Prostate gland (tissue), 2 donors: ENCODE results near the gene PLCH1. TPM values are rescaled to one million over a fixed set of nuclear protein-coding genes. Genes with fewer than 3 reads are reported as not detected.

Source experiments
- DNase-seq: peaks from one replicate; pipeline ENCODE4 v3.0.0-alpha.2; 2019; ENCODE audit warnings: low spot score
- H3K27ac ChIP-seq, 2 donors: fragments of 200-600 bp; sonication (generic); 2 replicates each; pipeline ENCODE4 v1.5.1; 2017 to 2019
- H3K27me3 ChIP-seq: fragments of 200-600 bp; sonication (generic); replicated peaks from 2 replicates; pipeline ENCODE4 v1.5.1; 2019; ENCODE audit not compliant: insufficient read depth
- H3K36me3 ChIP-seq, 2 donors: fragments of 200-600 bp; sonication (generic); 1 replicate in 1 of 2; 2 replicates in 1 of 2; pipeline versions ENCODE4 v1.5.1 to v1.8.1; 2017 to 2019
- H3K4me1 ChIP-seq: fragments of 200-600 bp; sonication (generic); replicated peaks from 2 replicates; pipeline ENCODE4 v1.5.1; 2019
- H3K4me3 ChIP-seq, 2 donors: fragments of 200-600 bp; sonication (generic); 2 replicates each; pipeline ENCODE4 v1.5.1; 2017 to 2019
- H3K9me3 ChIP-seq: fragments of 200-600 bp; sonication (generic); 2 replicates; pipeline ENCODE4 v1.5.1; 2017
- POLR2A ChIP-seq: fragments of 450-650 bp; IDR thresholded peaks from one replicate; pipeline ENCODE4 v1.6.1; 2016; ENCODE audit warnings: antibody characterized with exemption, mild to moderate bottlenecking
- POLR2AphosphoS5 ChIP-seq: sonication (generic); formaldehyde crosslinking; IDR thresholded peaks from one replicate; pipeline ENCODE4 v1.6.1; 2017; ENCODE audit warnings: antibody characterized with exemption
- WGBS: methylation state at CpG from one replicate; pipeline ENCODE4 v1.1.5; 2018; 5-methylcytosine and 5-hydroxymethylcytosine counted together
- intact Hi-C: fragments of 100-400 bp; cut with DNase I; formaldehyde crosslinking; loops from one replicate; pipeline ENCODE4 v1.14.2; 2022
- total RNA-seq, 2 donors: library from RNA; depleted of rRNA; stranded (reverse); fragments of >200 nt; gene quantifications; one replicate each; pipeline ENCODE4 v1.1.0, GENCODE V29; 2016
- TF ChIP-seq, protein P1 (sequence below), 4 experiments: fragments of 200-600 bp in 2 of 4; fragments of 450-650 bp in 2 of 4; sonication (generic) in 2 of 4; IDR thresholded peaks; 1 replicate in 3 of 4; 2 replicates in 1 of 4; pipeline ENCODE4 v1.5.1; 2016 to 2019; ENCODE audit warnings: antibody characterized with exemption in 4 of 4, mild to moderate bottlenecking in 2 of 4, moderate library complexity in 2 of 4

Gene PLCH1
- total RNA-seq, 2 donors from 2014 or later: 0.64 to 12.2 TPM

DNA sequence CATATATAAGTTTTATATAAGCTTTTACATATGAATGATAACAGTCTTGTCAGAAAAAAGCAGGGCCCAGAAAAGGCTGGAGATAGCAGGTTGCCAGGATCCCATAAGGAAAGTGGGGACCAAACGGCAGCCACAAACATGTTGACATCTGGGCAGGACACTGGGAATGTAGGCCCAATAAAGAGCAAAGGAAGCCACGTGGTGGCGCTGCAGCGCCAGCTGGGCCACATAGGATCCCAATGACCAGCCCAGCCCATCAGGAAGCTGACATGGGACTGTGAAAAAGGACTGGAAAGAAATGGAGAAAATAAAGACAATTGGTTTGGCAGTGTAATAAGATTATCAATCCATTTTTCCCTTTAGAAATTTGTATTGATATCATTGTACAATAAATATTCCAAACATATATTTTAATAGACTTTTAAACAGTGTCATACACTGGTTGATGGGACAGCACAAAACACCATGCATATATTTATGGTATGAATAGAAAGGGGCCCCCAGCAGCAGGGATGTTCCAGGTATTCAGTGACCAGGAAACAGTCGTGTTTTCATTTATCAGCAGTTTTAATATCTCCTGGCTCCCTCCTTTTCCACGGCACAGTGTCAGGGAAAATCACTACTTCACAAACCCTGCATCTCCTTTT lies 362.4 kb downstream of the PLCH1 start:
- Histone ChIP-seq H3K4me3 (no peak overlapping the region), H3K27me3 (no peaks in the 10 kb centered on the region), H3K4me1 (no peaks in the 10 kb centered on the region), H3K36me3 (no peaks in the 10 kb centered on the region), H3K9me3 (no peaks in the 10 kb centered on the region), H3K27ac (no peak overlapping the region)
- intact Hi-C loops: no loop called here
- 38% methylated on average over 6 of the region's 6 CpGs for WGBS
- DNase-seq: peak; percentile 48
- TF ChIP-seq, protein P1, sequence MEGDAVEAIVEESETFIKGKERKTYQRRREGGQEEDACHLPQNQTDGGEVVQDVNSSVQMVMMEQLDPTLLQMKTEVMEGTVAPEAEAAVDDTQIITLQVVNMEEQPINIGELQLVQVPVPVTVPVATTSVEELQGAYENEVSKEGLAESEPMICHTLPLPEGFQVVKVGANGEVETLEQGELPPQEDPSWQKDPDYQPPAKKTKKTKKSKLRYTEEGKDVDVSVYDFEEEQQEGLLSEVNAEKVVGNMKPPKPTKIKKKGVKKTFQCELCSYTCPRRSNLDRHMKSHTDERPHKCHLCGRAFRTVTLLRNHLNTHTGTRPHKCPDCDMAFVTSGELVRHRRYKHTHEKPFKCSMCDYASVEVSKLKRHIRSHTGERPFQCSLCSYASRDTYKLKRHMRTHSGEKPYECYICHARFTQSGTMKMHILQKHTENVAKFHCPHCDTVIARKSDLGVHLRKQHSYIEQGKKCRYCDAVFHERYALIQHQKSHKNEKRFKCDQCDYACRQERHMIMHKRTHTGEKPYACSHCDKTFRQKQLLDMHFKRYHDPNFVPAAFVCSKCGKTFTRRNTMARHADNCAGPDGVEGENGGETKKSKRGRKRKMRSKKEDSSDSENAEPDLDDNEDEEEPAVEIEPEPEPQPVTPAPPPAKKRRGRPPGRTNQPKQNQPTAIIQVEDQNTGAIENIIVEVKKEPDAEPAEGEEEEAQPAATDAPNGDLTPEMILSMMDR (IDR thresholded peaks at IDR 0.05): peak in 3 of 4 experiments; percentile 50 to 71 (median 60)
- TF ChIP-seq POLR2AphosphoS5: no peak

DNA sequence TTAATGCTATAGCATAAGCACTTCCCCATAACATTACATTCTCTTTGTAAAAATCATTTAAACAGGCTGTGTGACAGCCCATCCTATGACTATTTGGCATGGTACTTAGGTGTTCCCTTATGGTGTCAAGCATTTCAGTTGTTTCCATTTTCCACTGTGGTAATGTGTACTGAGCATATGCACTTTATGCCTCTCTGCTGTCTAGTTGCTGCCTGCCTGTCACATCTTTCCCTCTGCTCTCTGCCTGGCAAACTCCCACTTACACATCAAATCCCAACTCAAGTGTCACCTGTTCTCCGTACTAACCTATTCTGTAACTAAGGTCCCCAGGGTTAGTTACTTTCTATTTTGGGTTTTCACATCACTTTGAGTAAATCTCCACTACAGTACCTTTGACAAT lies 367.0 kb downstream of the PLCH1 start:
- whole genome bisulfite sequencing: 95% methylated on average over 1 of the region's 1 CpG

DNA sequence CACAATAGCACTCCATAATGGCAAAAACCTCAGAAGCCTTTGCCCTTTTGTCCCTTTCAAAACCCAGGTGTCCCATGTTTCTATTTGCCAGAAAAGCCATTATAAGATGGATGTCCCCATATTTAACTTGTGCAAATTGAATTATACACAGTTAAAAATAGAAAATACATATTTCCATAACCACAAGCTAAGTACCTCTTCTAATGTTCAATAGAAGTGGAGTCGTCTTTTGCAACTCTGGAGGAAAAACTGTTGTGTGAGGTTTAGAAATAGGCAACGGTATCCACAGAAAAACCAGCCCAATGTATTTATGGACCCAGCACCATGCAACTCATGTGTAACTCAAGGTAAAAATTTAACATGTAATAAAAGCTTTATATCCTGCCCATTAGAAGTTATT lies 367.8 kb downstream of the PLCH1 start:
- 72% methylated on average over 2 of the region's 2 CpGs for WGBS
- no peaks in the 10 kb centered on the region for H3K9me3 ChIP-seq
- intact Hi-C loops: no loop called here

More for the DNA sequence above, 367.0 kb downstream of the PLCH1 start:
- no peak for DNase-seq
- no peaks in the 10 kb centered on the region for H3K27me3 ChIP-seq
- H3K4me3 ChIP-seq: no peak overlapping the region
- no peaks in the 10 kb centered on the region for H3K9me3 ChIP-seq
- intact Hi-C loops: no loop called here
- H3K36me3 ChIP-seq: no peaks in the 10 kb centered on the region
- no peak overlapping the region for H3K27ac ChIP-seq
- no peaks in the 10 kb centered on the region for H3K4me1 ChIP-seq
- TF ChIP-seq POLR2A (no peak), POLR2AphosphoS5 (no peak)
- TF ChIP-seq, protein P1 (IDR thresholded peaks at IDR 0.05): no peak

DNA sequence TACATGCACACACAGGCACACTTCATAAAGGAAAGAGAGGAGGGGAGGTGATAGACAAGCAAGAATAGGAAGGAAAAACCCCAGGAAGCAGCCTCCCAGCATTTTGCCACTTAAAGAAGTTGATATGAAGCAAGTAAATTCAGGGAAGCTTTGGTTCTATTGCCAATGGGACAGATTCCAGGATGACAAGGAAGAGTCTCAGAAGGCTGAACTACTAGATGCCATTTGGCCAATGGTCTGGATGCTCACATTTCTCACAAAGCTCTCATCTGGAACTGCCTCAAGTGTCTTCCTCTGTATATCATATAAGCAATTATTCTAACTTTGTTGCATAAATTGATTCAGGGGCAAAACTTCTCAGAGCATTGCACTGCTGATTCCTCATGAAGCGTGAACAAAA lies 372.6 kb downstream of the PLCH1 start:
- Histone ChIP-seq H3K4me1 (no peaks in the 10 kb centered on the region), H3K27ac (no peak overlapping the region), H3K27me3 (no peaks in the 10 kb centered on the region), H3K4me3 (no peak overlapping the region), H3K9me3 (no peaks in the 10 kb centered on the region), H3K36me3 (no peaks in the 10 kb centered on the region)
- intact Hi-C loops: no loop called here
- WGBS: 100% methylated on average over 1 of the region's 1 CpG
- no peak for DNase-seq
- TF ChIP-seq, protein P1 (IDR thresholded peaks at IDR 0.05): no peak
- TF ChIP-seq POLR2AphosphoS5: no peak

More for the DNA sequence above, 367.8 kb downstream of the PLCH1 start:
- Histone ChIP-seq H3K4me1 (no peaks in the 10 kb centered on the region), H3K27me3 (no peaks in the 10 kb centered on the region), H3K27ac (no peak overlapping the region), H3K36me3 (no peaks in the 10 kb centered on the region), H3K4me3 (no peak overlapping the region)
- DNase-seq: no peak
- TF ChIP-seq, protein P1 (IDR thresholded peaks at IDR 0.05): no peak
- TF ChIP-seq POLR2A: no peak
- no peak for TF ChIP-seq POLR2AphosphoS5

DNA sequence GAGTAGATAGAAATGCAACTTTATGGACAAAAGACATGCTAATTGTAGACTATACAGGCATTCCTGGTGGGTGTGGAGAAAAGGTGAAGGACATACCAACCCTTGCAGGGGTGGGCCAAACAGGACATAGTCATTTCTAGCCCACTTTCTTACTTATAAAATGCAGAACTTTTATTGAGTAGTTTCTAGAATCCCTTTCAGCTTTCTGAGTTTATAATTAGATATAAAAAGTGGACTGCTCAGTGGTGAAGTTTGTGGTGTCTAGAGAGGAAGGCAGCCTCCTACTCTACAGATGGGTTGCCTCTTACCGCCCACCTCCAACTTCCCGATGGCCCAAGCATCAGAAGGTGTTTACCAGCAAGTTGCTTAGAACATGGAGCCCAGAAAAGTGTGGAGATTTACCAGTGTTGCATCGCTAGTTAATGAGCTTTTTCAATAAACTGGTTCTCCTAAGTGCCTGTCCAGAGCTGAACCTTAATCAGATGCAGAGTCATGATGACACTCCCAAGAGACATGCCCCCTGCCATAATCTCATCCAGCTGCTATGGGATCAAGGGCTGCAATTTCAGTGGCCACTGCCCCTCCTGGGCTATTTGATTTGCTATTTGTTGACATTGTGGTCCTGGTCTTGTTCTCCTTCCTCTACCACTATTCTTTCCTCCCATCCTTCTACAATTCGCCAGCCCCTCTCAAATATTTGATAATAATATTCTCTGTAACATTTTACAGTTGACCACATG lies 373.9 kb downstream of the PLCH1 start:
- H3K4me1 ChIP-seq: no peaks in the 10 kb centered on the region
- H3K27me3 ChIP-seq: no peaks in the 10 kb centered on the region
- H3K36me3 ChIP-seq: no peaks in the 10 kb centered on the region
- DNase-seq: no peak
- 94% methylated on average over 4 of the region's 4 CpGs for WGBS
- intact Hi-C loops: no loop called here
- no peak overlapping the region for H3K27ac ChIP-seq
- H3K4me3 ChIP-seq: no peak overlapping the region
- no peaks in the 10 kb centered on the region for H3K9me3 ChIP-seq
- TF ChIP-seq POLR2AphosphoS5 (no peak), POLR2A (no peak)
- TF ChIP-seq, protein P1 (IDR thresholded peaks at IDR 0.05): no peak
